HCT116 (cell line): ENCODE measurements around the gene RBBP8NL.

Experiments
- CBX3 ChIP-seq: IDR thresholded peaks from 2 replicates; pipeline ENCODE4 v1.6.1; 2012; ENCODE audit warnings: low read depth
- EZH2 ChIP-seq: fragments of 200-600 bp; sonication (generic); IDR thresholded peaks from 2 replicates; pipeline ENCODE4 v1.6.1; 2017; ENCODE audit warnings: antibody characterized with exemption, mixed run types
- FOSL1 ChIP-seq: IDR thresholded peaks from 2 replicates; pipeline ENCODE4 v1.6.1; 2012; ENCODE audit warnings: low read depth
- JUND ChIP-seq: IDR thresholded peaks from 2 replicates; pipeline ENCODE4 v1.6.1; 2012
- POLR2A ChIP-seq: IDR thresholded peaks from 2 replicates; pipeline ENCODE4 v1.7.0; 2011; ENCODE audit warnings: borderline replicate concordance; ENCODE audit not compliant: insufficient read depth, insufficient read length; ENCODE audit errors: extremely low read depth
- POLR2AphosphoS5 ChIP-seq: IDR thresholded peaks from 2 replicates; pipeline ENCODE4 v1.6.1; 2011; ENCODE audit warnings: mild to moderate bottlenecking, low read depth, low read length, moderate library complexity
- RAD21 ChIP-seq: IDR thresholded peaks from 2 replicates; pipeline ENCODE4 v1.6.1; 2012; ENCODE audit warnings: low read depth, mild to moderate bottlenecking
- SIN3A ChIP-seq: IDR thresholded peaks from 2 replicates; pipeline ENCODE4 v1.6.1; 2012; ENCODE audit warnings: low read depth
- SP1 ChIP-seq: IDR thresholded peaks from 2 replicates; pipeline ENCODE4 v1.6.1; 2012; ENCODE audit warnings: low read depth
- SRF ChIP-seq: IDR thresholded peaks from 2 replicates; pipeline ENCODE4 v1.6.1; 2012; ENCODE audit warnings: low read depth
- YY1 ChIP-seq: IDR thresholded peaks from 2 replicates; pipeline ENCODE4 v1.6.1; 2011; ENCODE audit warnings: low read length, low read depth, moderate library complexity, mild to moderate bottlenecking; ENCODE audit not compliant: insufficient replicate concordance; ENCODE audit errors: extremely low read depth
- ZNF274 ChIP-seq: fragments of 200-500 bp; sonication (Bioruptor generic); IDR thresholded peaks from 2 replicates; pipeline ENCODE4 v1.6.1; 2014; ENCODE audit warnings: mild to moderate bottlenecking, low read depth, low read length, inconsistent platforms
- TF ChIP-seq, protein P1 (sequence below), 3 experiments: fragments of 200-600 bp in 1 of 3; sonication (generic) in 1 of 3; IDR thresholded peaks in 2 of 3; conservative IDR thresholded peaks in 1 of 3; 2 replicates each; pipeline ENCODE4 v1.5.1; 2012 to 2017; ENCODE audit warnings: low read depth in 2 of 3, low read length in 2 of 3, antibody characterized with exemption in 1 of 3, borderline replicate concordance in 1 of 3, control low read depth in 1 of 3, mild to moderate bottlenecking in 1 of 3, mixed read lengths in 1 of 3, mixed run types in 1 of 3, moderate library complexity in 1 of 3; ENCODE audit not compliant: insufficient read depth in 1 of 3

DNA sequence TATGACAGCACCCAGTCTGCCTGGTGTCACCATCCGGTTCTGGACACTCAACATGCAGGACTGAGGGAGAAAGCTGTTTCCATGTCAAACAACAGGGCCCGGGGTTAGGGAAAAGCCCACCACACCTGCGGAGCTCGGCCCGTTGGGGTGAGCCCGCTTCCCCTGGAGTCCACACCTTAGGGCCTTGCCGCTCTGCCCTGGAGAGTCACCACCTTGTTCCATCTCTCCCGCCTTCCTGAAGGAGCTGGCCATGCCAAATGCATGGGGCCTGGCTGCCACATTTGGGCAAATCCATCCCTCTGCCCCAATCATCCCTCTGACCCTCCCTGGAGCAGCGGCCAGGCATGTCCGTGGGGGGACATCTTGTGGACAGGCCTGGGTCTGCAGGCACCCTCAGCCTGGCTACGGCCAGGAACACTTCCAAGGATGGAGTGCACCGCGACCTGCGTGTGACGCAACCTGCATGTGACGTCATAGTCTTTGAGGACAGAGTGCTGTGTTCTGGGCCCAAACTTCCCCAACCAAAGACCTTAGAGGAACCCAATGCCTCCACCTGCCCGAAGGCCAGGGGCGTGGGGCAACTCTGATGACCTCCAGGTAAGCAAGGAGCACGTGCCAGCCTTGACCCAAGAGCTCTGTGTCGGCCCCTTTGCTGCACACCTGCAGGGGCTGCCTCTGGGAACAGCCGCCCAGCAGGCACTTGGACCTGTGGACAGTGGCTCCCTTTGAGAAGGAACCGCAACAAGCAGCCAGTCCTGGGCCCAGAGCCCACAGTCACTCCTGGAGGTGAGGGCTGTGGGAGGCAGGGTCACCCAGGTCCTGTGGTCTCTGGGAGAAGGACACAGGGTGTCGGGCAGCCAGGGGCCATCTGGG, 22.0 kb downstream of the RBBP8NL start:
- TF ChIP-seq YY1 (no peak), POLR2AphosphoS5 (no peak), POLR2A (no peak), SRF (no peak), JUND (no peak), EZH2 (no peak), RAD21 (peak; percentile 76), CBX3 (no peak), FOSL1 (no peak), SIN3A (no peak), ZNF274 (no peak), SP1 (no peak)
- TF ChIP-seq, protein P1, sequence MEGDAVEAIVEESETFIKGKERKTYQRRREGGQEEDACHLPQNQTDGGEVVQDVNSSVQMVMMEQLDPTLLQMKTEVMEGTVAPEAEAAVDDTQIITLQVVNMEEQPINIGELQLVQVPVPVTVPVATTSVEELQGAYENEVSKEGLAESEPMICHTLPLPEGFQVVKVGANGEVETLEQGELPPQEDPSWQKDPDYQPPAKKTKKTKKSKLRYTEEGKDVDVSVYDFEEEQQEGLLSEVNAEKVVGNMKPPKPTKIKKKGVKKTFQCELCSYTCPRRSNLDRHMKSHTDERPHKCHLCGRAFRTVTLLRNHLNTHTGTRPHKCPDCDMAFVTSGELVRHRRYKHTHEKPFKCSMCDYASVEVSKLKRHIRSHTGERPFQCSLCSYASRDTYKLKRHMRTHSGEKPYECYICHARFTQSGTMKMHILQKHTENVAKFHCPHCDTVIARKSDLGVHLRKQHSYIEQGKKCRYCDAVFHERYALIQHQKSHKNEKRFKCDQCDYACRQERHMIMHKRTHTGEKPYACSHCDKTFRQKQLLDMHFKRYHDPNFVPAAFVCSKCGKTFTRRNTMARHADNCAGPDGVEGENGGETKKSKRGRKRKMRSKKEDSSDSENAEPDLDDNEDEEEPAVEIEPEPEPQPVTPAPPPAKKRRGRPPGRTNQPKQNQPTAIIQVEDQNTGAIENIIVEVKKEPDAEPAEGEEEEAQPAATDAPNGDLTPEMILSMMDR (IDR thresholded peaks at IDR 0.05 in 2 of 3, conservative IDR thresholded peaks at IDR 0.05 in 1 of 3; ENCODE audit: borderline replicate concordance in 1 of 3, insufficient read depth in 1 of 3, low read depth in 2 of 3, low read length in 2 of 3), result peak; percentile 53 to 59 (median 58); a peak in 5 of 6 replicates
